HFF-Myc (cell line): ENCODE measurements around the gene IGF2R.

Experiments
- DNase-seq: peaks from one replicate; pipeline ENCODE4 v3.0.0-alpha.2; 2011; ENCODE audit warnings: low read depth; ENCODE audit errors: extremely low read depth
- H3K4me3 ChIP-seq: replicated peaks from 2 replicates; pipeline ENCODE4 v1.5.1; 2011; ENCODE audit warnings: low read depth, mild to moderate bottlenecking, control low read depth, low read length
- CTCF ChIP-seq: IDR thresholded peaks from 2 replicates; pipeline ENCODE4 v1.5.1; 2012; ENCODE audit warnings: mild to moderate bottlenecking, low read depth, low read length, control low read depth; ENCODE audit errors: missing control alignments

Gene IGF2R

GRCh38 chr6:160036331-160036695 lies 67.4 kb downstream of the IGF2R start:
- TF ChIP-seq CTCF, result no peak
- no peak for DNase-seq
- H3K4me3 ChIP-seq, result no peak overlapping the region

GRCh38 chr6:160036790-160037206 lies 67.9 kb downstream of the IGF2R start:
- H3K4me3 ChIP-seq, result no peak overlapping the region
- DNase-seq, result no peak

GRCh38 chr6:160038479-160038878 lies 69.6 kb downstream of the IGF2R start:
- no peak for TF ChIP-seq CTCF
- no peak overlapping the region for H3K4me3 ChIP-seq
- DNase-seq, result no peak

More at GRCh38 chr6:160036790-160037206, 67.9 kb downstream of the IGF2R start:
- no peak for TF ChIP-seq CTCF

GRCh38 chr6:160039441-160039840 lies 70.6 kb downstream of the IGF2R start:
- no peak for DNase-seq
- H3K4me3 ChIP-seq, result no peak overlapping the region
- no peak for TF ChIP-seq CTCF

GRCh38 chr6:160040055-160040454 lies 71.2 kb downstream of the IGF2R start:
- TF ChIP-seq CTCF, result no peak
- no peak for DNase-seq
- no peak overlapping the region for H3K4me3 ChIP-seq

GRCh38 chr6:160040527-160041264 lies 71.8 kb downstream of the IGF2R start:
- no peak for TF ChIP-seq CTCF
- H3K4me3 ChIP-seq, result no peak overlapping the region
- no peak for DNase-seq

GRCh38 chr6:160041608-160042007 lies 72.7 kb downstream of the IGF2R start:
- peak; percentile 52 for DNase-seq
- TF ChIP-seq CTCF, result peak; percentile 23
- no peak overlapping the region for H3K4me3 ChIP-seq
